ENCODE data around the gene SLCO4A1.
"Not testable (repeated sequence)": the region's sequence is repeated elsewhere in the genome, so short reads cannot be mapped to it uniquely, and the experiment has no call there.

Gene SLCO4A1

DNA sequence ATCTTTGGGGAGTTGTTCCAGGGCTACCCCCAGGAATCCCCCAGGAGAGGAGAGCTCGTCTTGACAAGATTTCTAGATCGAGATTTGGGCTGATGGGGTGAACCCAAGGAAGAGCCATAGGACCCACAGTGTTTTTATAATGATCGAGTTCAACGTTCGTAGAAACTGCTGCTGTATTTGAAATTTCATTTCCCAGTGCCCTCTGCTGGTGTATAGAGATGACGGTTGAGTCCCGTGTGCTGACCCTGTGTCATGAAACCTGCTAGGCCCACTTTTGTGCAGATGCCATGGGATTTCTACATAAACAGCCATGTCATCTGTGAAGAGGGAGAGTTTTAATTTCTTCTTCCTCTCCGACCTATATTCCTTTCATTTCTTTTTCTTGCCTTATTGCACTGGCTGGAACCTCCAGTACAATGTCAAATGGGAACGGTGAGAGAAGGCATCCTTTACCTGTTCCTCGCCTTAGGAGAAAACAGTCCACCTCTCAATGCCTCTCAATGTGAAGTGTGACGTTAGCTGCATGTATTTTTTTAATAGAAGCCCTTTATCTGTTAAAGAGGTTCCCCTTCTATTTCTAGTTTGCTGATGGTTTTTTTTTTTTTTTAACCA, 37.8 kb downstream of the SLCO4A1 start:
- ChIA-PET CTCF (interaction anchor here (1.3 to 3.2 kb wide), 4 partner anchors 8 to 128 kb away, joined by 5 to 17 read pairs (median 10); no protein-coding TSS in a partner anchor), POLR2A (no interaction called here)
- no peak overlapping the region for H3K4me3 ChIP-seq (ENCODE audit: low read depth, low read length)
- TF ChIP-seq CTCF (IDR thresholded peaks at IDR 0.05; ENCODE audit: insufficient read depth, low read length, missing control alignments): no peak
- no peak for DNase-seq (ENCODE audit: low read depth, low spot score)

DNA sequence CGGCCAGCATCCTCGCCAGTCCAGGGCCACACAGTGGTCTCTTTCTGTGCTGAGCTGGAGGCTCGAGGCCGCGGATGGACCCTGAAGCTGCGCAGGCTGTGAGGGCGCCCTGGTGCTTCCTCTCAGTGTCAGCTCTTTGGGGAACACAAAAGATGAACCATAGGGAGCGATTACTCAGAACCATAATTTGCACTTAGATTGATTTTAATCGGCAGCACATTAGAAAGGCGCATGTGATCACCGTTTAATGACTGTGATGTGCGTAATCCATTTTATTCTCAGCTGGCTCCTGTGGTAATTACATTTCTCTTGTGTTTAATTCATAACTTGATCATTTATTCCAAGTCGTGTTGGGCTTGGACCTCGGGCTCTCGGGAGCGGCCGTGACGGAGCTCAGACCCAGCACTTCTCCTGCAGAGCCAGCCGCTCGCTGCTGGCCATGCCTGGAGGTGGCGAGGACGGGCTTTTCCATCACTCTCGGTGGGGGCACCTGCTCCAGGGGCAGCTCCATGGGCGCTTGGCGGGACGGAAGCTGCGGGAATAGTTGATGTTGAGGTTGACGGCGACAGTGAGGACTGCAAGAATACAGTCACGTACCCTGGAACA, 40.7 kb downstream of the SLCO4A1 start:
- DNase-seq (ENCODE audit: low read depth, low spot score): no peak
- TF ChIP-seq CTCF (IDR thresholded peaks at IDR 0.05; ENCODE audit: insufficient read depth, low read length, missing control alignments): no peak
- ChIA-PET CTCF (interaction anchor here (0.7 to 2.7 kb wide), 3 partner anchors 10 to 125 kb away, joined by 3 to 11 read pairs (median 4); no protein-coding TSS in a partner anchor), POLR2A (no interaction called here)
- H3K4me3 ChIP-seq (ENCODE audit: low read depth, low read length): no peak overlapping the region

DNA sequence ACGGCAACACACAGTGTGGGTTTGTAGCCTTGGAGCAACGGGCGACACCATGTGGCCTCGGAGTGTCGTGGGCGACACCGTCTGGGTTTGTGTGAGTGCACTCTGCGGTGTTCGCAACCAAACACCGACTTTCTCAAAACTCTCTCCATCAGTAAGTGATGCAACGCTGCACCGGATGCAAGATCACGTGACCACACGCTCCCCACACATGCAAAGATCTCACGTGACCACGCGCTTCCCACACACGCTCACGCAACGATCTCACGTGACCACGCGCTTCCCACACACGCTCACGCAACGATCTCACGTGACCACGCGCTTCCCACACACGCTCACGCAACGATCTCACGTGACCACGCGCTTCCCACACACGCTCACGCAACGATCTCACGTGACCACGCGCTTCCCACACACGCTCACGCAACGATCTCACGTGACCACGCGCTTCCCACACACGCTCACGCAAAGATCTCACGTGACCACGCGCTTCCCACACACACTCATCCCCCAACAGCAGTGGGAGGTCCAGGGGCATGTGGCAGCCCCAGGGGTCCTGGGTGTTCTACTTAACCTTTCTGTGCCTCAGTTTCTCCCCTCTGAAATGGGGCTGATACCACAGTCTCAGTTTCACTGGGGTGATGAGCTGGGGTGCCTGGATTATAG, 41.5 kb downstream of the SLCO4A1 start:
- DNase-seq (ENCODE audit: low read depth, low spot score); H3K4me3 ChIP-seq (ENCODE audit: low read depth, low read length); POLR2A ChIA-PET: not testable (repeated sequence)
- CTCF ChIA-PET: interaction anchor here (0.8 to 2.7 kb wide), 3 partner anchors 11 to 107 kb away, joined by 3 to 11 read pairs (median 4); no protein-coding TSS in a partner anchor

DNA sequence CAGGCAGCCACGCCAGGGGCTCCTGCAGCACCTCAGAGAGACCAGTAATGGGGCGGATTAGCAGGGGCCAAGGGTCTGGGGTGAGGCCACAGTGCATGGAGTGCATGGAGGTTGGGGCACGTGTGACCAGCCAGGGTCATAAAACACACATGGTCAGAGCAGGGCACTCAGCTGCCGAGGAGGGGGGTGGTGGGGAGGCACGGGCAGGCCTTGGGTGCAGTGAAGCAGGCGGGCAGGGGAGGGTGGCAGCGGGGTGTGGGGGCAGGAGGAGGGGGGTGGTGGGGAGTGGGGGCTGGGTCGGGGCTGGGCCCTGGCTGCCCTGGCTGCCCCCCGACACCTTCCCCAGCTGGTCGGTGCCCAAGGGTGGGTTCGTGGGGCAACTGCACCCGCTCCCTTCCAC, 42.7 kb downstream of the SLCO4A1 start:
- no peak for DNase-seq (ENCODE audit: low read depth, low spot score)
- ChIA-PET POLR2A (no interaction called here), CTCF (interaction anchor here (1.5 to 1.9 kb wide), 2 partner anchors 17 to 106 kb away, joined by 4 to 15 read pairs; no protein-coding TSS in a partner anchor)
- no peak for TF ChIP-seq CTCF (IDR thresholded peaks at IDR 0.05; ENCODE audit: insufficient read depth, low read length, missing control alignments)
- no peak overlapping the region for H3K4me3 ChIP-seq (ENCODE audit: low read depth, low read length)

GRCh38 chr20:62685781-62686555, 43.7 kb downstream of the SLCO4A1 start:
- POLR2A ChIA-PET: no interaction called here
- no peak for DNase-seq (ENCODE audit: low read depth, low spot score)

More at GRCh38 chr20:62685781-62686555, 43.7 kb downstream of the SLCO4A1 start:
- no peak overlapping the region for H3K4me3 ChIP-seq (ENCODE audit: low read depth, low read length)
- CTCF ChIA-PET: interaction anchor here (1.1 to 1.9 kb wide), 4 partner anchors 18 to 121 kb away, joined by 3 to 15 read pairs (median 4); no protein-coding TSS in a partner anchor
- no peak for TF ChIP-seq CTCF (IDR thresholded peaks at IDR 0.05; ENCODE audit: insufficient read depth, low read length, missing control alignments)
